T-helper 2 cell treated with Interferon-gamma antibody and Interleukin-4, amounts not matched to agents 5 μg/mL and 100 μg/mL, for 36 hours (primary cell): Measurements from ENCODE around the gene PTPRG.

Source experiments
- DNase-seq: peaks from one replicate; pipeline ENCODE4 v3.0.0; 2021; ENCODE audit warnings: low spot score
- H3K27ac Mint-ChIP-seq: one replicate; pipeline ENCODE4 v1.8.0; 2021; ENCODE audit warnings: mild to moderate bottlenecking, mixed read lengths
- H3K27me3 Mint-ChIP-seq: one replicate; pipeline ENCODE4 v1.8.0; 2021; ENCODE audit warnings: low read depth, mixed read lengths
- H3K36me3 Mint-ChIP-seq: one replicate; pipeline ENCODE4 v1.8.0; 2021; ENCODE audit warnings: low read depth, mixed read lengths
- H3K4me1 Mint-ChIP-seq: one replicate; pipeline ENCODE4 v1.8.0; 2021; ENCODE audit warnings: low read depth, mixed read lengths
- H3K4me3 Mint-ChIP-seq: one replicate; pipeline ENCODE4 v1.8.0; 2022; ENCODE audit warnings: mild to moderate bottlenecking, moderate library complexity, mixed read lengths
- H3K9me3 Mint-ChIP-seq: one replicate; pipeline ENCODE4 v1.8.0; 2021; ENCODE audit warnings: mixed read lengths

PTPRG gene

DNA sequence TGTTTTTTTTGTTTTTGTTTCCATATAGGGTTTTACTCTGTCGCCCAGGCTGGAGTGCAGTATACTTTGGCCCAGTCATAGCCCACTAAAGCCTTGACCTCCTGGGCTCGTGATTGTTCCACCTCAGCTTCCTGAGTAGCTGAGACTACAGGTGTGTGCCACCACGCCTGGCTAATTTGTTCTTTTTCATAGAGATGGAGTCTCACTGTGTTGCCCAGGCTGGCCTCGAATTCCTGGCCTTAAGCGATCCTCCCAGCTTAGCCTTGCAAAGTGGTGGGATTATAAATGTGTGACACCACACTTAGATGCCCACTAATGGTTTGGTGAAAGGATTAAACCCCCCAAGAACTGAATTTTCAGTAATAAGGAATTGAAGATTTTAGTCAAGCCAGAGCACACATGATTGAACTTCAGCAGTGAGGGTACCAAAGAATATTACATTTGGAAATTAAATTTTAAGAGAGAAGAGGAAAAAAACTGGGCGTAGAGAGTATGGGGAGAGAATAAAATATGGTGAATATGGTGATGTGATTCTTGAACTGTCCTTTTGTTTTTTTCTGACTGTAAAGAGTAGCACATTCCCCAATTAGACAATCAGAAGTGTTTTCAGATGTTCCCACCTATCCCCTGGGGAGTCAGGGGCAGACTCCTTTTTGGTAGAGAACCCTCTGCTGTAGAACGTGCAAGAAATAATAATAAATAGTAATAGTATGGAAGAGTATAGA lies 208.1 kb downstream of the PTPRG start:
- H3K9me3 Mint-ChIP-seq, result no peaks in the 10 kb centered on the region
- no peak overlapping the region for H3K4me3 Mint-ChIP-seq
- H3K27me3 Mint-ChIP-seq, result no peaks in the 10 kb centered on the region
- no peaks in the 10 kb centered on the region for H3K36me3 Mint-ChIP-seq
- H3K27ac Mint-ChIP-seq, result no peak overlapping the region
- no peaks in the 10 kb centered on the region for H3K4me1 Mint-ChIP-seq
- no peak for DNase-seq

DNA sequence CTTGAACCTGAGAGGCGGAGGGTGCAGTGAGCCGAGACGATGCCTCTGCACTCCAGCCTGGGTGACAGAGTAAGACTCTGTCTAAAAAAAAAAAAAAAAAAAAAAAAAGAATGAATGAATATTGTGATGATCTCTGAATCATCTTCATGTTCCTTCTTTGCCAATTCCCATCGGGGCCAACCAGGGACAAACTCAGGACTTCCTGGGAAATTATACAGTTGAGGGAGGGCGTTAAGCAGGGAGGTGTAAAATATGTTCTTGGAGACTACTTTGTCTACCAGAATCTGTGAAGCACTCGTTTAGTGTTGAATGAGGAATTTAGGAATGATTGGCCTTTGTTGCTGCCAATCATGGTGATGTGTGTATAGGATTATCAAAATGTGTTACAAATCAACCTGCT lies 210.6 kb downstream of the PTPRG start:
- no peak overlapping the region for H3K27ac Mint-ChIP-seq
- H3K27me3 Mint-ChIP-seq, result no peaks in the 10 kb centered on the region
- DNase-seq, result no peak
- no peaks in the 10 kb centered on the region for H3K4me1 Mint-ChIP-seq
- H3K36me3 Mint-ChIP-seq, result no peaks in the 10 kb centered on the region
- no peak overlapping the region for H3K4me3 Mint-ChIP-seq
- no peaks in the 10 kb centered on the region for H3K9me3 Mint-ChIP-seq

DNA sequence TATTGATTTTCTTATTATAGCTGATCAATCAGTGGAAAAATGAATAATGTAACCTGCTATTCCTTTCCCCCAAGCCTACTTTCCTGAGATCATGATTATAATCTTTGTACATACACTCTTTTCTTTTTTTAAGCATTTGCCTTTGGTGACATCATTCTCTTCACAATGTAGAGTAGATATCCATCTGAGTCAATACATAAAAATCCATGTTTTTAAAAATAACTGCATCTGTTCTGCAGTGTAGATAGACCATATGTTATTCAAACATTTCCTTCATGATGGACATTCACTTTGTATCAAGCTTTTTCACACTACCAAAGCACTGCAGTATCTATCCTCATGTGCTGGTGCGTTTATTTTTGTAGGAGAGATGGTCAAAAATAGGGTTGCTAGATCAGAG lies 211.1 kb downstream of the PTPRG start:
- Mint-ChIP-seq H3K9me3 (no peaks in the 10 kb centered on the region), H3K36me3 (no peaks in the 10 kb centered on the region), H3K27me3 (no peaks in the 10 kb centered on the region), H3K4me1 (no peaks in the 10 kb centered on the region), H3K4me3 (no peak overlapping the region), H3K27ac (no peak overlapping the region)
- no peak for DNase-seq

DNA sequence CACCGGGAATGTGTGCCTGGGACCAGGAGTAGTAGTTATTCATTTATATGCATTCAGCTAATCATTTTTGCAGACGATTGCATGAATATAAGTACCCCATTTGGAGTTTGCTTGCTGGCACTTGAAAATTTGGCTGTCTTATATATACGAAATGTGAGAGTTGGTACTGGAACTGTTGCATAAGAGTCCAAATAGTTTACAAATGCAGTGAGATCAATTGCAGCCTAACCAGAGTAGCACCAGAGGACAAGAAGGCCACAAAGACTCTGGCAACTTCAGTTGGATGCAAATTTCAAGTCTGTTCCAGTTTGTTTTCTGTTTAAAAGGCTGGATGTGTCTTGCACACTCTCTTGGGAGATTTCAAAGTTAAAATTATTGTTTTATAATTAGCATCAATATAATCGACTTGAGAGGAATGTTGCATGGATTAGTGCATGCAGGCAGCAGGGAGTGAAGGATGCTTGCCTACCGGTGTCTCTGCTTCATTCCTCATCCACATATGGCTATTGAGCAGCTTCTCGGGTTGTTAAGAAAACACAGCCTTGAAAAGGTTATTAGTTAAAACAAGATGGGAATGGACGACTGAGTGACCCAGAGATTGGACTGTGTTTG lies 213.0 kb downstream of the PTPRG start:
- DNase-seq, result no peak
- Mint-ChIP-seq H3K9me3 (no peaks in the 10 kb centered on the region), H3K4me1 (no peaks in the 10 kb centered on the region), H3K27ac (no peak overlapping the region), H3K27me3 (peaks cover 4% of the 10 kb centered on the region), H3K36me3 (no peaks in the 10 kb centered on the region), H3K4me3 (no peak overlapping the region)

DNA sequence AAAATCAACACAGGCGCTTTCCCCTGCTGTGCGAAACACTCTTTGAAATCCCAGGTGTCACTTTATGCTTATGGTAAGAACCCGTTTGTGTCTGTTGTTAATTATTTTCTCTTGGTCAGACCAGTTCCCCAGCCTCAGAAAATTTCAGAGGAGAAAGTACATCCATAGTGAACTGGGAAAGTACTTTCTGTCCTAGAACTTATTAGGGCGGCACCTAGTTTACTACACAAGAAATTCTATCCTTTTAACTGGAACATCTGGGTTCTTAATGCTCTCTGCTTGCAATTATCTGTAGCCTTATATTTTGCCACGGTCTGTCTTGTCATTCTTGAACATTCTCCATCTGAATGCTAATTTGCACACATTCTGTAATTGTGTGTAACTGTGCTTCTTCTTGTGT lies 215.0 kb downstream of the PTPRG start:
- Mint-ChIP-seq H3K36me3 (no peaks in the 10 kb centered on the region), H3K9me3 (no peaks in the 10 kb centered on the region), H3K27me3 (peaks cover 4% of the 10 kb centered on the region), H3K4me1 (no peaks in the 10 kb centered on the region), H3K27ac (no peak overlapping the region), H3K4me3 (no peak overlapping the region)
- DNase-seq, result no peak

DNA sequence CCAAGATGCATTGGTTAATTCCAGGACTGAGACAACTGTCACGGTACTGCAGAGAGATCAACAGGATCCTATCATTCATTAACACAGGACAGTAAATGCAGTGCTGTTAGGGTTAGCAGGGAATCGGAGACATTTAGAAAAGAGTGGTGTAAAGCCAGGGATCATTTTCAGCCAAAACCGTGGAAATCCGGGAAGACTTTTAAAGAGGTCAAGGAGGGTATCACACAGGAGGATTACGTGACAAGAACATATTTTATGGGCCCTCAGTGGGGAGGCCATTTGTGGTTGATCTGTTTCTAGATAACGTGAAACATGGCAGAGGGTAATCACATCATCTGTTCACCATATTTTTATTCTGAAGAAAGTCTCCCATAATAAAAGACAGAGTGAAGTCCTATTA lies 216.1 kb downstream of the PTPRG start:
- Mint-ChIP-seq H3K27ac (no peak overlapping the region), H3K9me3 (no peaks in the 10 kb centered on the region), H3K4me3 (no peak overlapping the region), H3K27me3 (peaks cover 4% of the 10 kb centered on the region), H3K36me3 (no peaks in the 10 kb centered on the region), H3K4me1 (no peaks in the 10 kb centered on the region)
- DNase-seq, result no peak

DNA sequence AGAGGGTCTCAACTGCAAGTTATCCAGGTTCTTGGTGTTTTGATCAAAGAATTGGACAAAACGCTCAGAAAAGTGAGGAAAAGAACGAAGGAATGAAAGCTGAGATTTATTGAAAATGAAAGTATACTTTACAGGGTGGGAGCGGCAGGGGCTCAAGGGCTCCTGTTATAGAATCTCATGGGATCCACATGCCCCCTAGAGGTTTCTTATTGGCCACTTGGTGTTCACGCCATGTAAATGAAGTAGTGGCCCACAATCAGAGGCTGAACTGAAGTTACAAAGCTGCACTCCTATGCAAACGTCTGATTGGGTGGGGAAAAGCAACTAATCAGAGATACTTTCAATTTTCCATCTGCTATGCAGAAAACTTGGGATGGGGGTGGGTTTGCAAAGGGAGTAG lies 216.7 kb downstream of the PTPRG start:
- no peaks in the 10 kb centered on the region for H3K36me3 Mint-ChIP-seq
- no peak overlapping the region for H3K27ac Mint-ChIP-seq
- no peaks in the 10 kb centered on the region for H3K9me3 Mint-ChIP-seq
- H3K4me1 Mint-ChIP-seq, result no peaks in the 10 kb centered on the region
- peaks cover 4% of the 10 kb centered on the region for H3K27me3 Mint-ChIP-seq
- no peak overlapping the region for H3K4me3 Mint-ChIP-seq
- DNase-seq, result no peak

DNA sequence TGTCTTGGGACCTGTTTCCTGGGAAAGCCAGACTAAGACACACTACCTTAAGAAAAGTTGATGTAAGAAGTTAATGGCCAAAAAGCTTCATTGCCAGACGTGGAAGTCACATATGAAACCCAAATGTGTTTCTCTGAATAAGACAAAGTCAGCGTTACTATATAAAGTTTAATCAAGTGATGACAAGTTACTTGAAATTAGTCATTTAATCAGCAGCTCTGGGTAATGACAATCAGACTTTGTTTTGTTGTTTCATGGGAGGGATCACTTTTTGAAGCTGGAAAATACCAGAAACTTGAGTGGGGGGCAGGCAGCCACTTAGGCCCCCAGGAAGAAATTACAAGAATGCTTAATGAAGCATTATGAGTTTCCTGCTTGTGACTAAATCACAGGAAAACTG lies 218.6 kb downstream of the PTPRG start:
- no peak overlapping the region for H3K4me3 Mint-ChIP-seq
- no peaks in the 10 kb centered on the region for H3K9me3 Mint-ChIP-seq
- H3K36me3 Mint-ChIP-seq, result no peaks in the 10 kb centered on the region
- DNase-seq, result no peak
- no peak overlapping the region for H3K27ac Mint-ChIP-seq
- H3K4me1 Mint-ChIP-seq, result peaks cover 2% of the 10 kb centered on the region
- H3K27me3 Mint-ChIP-seq, result peaks cover 4% of the 10 kb centered on the region

DNA sequence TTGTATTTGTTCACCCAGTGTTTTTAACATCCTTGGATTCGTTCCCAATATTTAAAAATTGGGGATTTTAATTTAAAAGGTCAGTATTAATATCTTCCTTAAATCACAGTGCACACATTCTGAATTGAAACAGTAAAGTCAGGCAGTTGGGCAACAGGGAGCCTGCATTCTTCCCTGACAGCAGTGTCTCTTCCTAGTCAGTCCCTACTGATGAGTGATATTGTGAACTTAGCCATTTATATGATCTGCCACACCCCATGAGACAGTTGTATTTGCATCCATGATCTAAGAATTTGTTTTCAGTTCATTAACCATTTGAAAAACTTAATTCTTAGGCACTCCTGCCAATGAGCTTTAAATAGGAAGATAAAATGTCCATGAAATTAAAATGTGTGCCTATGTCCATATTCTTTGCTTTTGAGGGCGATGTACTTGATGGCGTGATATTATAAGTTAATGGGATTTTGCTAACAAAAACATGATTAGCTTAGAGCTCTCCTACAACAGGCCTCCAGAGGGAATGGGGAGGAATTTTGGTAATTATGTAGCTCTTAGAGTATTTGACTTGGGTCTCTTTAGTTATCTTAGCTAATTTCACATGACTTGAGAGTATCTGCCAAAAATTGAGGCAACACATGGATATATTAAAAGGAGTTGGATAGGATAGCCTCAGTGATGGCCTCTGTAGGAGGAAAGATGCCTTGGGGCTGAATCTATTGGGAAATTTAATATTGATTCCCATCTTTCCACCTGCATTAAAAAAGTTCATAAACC lies 219.3 kb downstream of the PTPRG start:
- no peak overlapping the region for H3K27ac Mint-ChIP-seq
- H3K4me1 Mint-ChIP-seq, result peaks cover 2% of the 10 kb centered on the region
- no peaks in the 10 kb centered on the region for H3K9me3 Mint-ChIP-seq
- no peak for DNase-seq
- H3K4me3 Mint-ChIP-seq, result no peak overlapping the region
- no peaks in the 10 kb centered on the region for H3K36me3 Mint-ChIP-seq
- peaks cover 4% of the 10 kb centered on the region for H3K27me3 Mint-ChIP-seq

DNA sequence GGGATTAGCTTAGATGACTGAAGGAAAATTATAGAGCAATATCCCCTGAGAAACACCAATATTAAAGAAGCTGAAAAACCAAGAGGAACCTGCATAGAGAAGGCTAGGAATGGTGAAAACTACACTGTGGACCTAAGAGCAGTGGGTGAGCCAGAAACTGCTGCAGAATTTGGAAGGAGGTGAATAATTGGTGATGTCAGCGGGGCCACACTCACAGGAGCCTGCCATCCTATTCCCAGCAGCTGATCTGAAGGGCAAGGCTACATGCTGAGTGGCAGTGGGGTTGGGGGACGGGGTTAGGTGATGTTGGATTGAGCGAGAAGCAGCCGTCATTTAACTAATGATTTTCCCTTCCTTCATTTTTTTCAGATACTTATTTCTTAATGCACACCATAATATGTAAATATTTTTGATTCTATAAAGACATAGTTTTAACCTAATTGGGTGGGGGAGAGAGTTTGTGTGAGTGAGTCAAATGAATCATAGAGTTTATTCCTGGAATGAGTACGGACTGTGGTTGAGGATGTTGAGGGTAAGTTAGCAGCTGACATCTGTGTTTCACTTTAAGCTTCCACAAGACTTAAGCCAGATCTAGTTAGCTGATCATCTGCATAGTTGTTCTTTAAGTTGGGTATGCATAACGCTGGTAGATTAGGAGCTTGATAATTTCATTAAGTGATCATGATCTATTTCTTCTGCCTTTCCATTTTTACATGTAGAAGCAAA lies 222.8 kb downstream of the PTPRG start:
- Mint-ChIP-seq H3K27ac (no peak overlapping the region), H3K27me3 (no peaks in the 10 kb centered on the region), H3K9me3 (no peaks in the 10 kb centered on the region), H3K4me1 (peaks cover 2% of the 10 kb centered on the region), H3K4me3 (no peak overlapping the region), H3K36me3 (no peaks in the 10 kb centered on the region)
- DNase-seq, result no peak

DNA sequence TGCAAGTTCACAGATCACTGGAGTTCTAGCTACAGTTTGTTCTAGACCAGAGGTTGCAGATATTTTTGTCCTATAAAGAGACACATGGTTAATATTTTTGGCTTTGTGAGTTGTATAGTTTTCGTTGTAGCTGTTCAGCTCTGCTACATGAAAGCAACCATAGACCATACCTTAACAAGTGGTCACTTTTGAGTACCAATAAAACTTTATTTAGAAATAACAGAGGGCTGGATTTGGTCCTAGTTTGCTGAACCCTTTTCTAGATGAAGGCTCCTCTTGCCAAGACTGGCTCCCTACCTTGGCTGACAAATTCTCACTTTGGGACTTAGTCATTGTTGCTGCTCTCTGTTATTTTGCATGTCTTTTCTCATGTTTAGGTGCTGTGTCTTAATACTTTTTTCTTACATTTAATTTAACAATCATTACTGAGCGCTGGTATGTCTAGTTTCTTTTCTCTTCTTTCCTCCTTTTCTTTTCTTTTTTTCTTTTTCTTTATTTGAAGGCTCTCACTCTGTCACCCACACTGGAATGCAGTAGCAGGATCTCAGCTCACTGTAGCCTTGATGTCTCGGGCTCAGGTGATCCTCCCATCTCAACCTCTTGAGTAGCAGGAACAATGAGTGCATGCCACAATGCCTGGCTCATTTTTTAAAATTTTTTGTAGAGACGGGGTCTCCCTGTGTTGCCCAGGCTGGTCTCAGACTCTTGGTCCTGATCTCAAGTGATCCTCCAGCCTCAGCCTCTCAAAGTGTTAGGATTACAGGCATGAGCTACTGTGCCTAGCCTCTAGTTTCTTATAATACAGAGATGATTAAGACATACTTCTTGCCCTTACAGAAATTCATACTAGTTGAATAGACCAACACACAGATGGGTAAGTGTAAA lies 227.5 kb downstream of the PTPRG start:
- Mint-ChIP-seq H3K36me3 (no peaks in the 10 kb centered on the region), H3K4me1 (no peaks in the 10 kb centered on the region), H3K4me3 (no peak overlapping the region), H3K27ac (no peak overlapping the region), H3K9me3 (no peaks in the 10 kb centered on the region), H3K27me3 (peaks cover 1% of the 10 kb centered on the region)
- no peak for DNase-seq

DNA sequence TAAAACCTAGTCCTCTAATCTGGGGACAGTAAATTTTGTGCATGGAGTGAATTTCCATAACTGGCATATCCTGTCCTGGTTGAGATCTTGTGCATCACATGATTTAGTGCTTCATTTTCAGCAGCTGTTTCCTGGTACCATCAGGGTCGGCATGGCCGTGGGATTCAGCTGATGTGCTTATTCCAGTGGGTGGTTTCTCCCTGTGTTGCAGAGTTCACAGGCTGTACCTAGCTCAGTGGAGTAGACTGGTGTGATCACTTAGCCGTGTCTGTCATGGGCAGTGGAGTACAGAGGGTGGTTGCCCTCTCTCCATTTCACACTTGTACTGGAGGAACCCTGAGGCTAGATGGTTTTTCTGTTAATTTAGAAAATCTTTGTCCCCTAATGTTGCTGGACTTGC lies 228.5 kb downstream of the PTPRG start:
- Mint-ChIP-seq H3K4me3 (no peak overlapping the region), H3K36me3 (no peaks in the 10 kb centered on the region), H3K27me3 (peaks cover 1% of the 10 kb centered on the region), H3K27ac (no peak overlapping the region), H3K9me3 (no peaks in the 10 kb centered on the region), H3K4me1 (no peaks in the 10 kb centered on the region)
- no peak for DNase-seq

DNA sequence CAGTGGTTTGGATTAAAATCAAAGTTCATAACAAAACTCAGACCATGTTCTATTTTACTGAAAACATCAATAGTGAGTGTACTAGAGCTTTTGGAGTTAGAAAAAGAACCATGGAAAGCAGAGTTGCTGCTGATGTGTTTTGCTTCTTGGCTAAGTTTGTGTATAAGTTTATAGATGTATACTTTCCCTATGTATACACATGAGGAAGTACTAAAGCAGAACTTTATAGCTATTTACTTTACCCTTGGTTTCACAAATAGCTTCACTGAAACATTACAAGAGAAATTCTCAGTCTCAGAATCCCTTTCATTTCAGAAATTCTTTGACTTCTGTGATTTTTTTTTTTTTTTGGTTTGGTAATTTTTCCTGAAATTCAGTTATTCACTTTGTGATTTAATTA lies 229.0 kb downstream of the PTPRG start:
- H3K9me3 Mint-ChIP-seq, result no peaks in the 10 kb centered on the region
- no peak overlapping the region for H3K4me3 Mint-ChIP-seq
- no peak for DNase-seq
- H3K4me1 Mint-ChIP-seq, result no peaks in the 10 kb centered on the region
- H3K27ac Mint-ChIP-seq, result no peak overlapping the region
- no peaks in the 10 kb centered on the region for H3K36me3 Mint-ChIP-seq
- H3K27me3 Mint-ChIP-seq, result peaks cover 1% of the 10 kb centered on the region
